OCI-LY1 (cell line): Measurements from ENCODE around the gene LARP1.

Experiments used
- CTCF ChIP-seq: fragments of 200-600 bp; sonication (generic), shearing (Covaris generic); IDR thresholded peaks from 2 replicates; pipeline ENCODE4 v1.5.1; 2017; ENCODE audit warnings: mild to moderate bottlenecking, antibody characterized with exemption, low read length, moderate library complexity, mixed read lengths
- EZH2 ChIP-seq: fragments of 200-600 bp; sonication (generic), shearing (Covaris generic); IDR thresholded peaks from 2 replicates; pipeline ENCODE4 v1.8.0; 2017; ENCODE audit warnings: borderline replicate concordance, mixed run types, mild to moderate bottlenecking, antibody characterized with exemption, low read length, moderate library complexity, mixed read lengths

DNA sequence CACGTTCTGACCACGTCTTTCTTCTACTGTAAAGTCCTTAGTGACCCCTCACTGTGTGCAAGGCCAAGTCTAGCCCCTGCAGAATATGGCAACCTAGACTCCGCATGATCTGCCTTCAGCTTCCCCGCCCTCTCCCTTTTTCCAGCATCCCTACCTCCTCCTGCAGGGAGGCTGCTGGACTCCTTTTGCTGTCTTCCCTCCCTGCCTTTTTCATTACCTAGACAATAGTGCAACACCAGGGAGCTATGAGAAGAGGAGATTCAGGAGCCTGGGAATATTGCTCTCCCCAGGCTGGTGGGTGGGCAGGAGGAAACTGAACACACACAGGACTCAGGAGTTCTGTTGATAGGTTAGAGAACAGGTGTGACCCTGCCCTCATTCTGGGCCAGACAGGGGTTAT, 33.1 kb upstream of the LARP1 start:
- TF ChIP-seq CTCF = no peak
- no peak for TF ChIP-seq EZH2
